GM10847 (cell line): Measurements from ENCODE around the gene TMEM131L.

ENCODE experiments used
- POLR2A ChIP-seq: IDR thresholded peaks from 2 replicates; pipeline ENCODE4 v1.6.1; 2011; ENCODE audit not compliant: insufficient read length; ENCODE audit errors: extremely low read depth

Gene TMEM131L, protein sequence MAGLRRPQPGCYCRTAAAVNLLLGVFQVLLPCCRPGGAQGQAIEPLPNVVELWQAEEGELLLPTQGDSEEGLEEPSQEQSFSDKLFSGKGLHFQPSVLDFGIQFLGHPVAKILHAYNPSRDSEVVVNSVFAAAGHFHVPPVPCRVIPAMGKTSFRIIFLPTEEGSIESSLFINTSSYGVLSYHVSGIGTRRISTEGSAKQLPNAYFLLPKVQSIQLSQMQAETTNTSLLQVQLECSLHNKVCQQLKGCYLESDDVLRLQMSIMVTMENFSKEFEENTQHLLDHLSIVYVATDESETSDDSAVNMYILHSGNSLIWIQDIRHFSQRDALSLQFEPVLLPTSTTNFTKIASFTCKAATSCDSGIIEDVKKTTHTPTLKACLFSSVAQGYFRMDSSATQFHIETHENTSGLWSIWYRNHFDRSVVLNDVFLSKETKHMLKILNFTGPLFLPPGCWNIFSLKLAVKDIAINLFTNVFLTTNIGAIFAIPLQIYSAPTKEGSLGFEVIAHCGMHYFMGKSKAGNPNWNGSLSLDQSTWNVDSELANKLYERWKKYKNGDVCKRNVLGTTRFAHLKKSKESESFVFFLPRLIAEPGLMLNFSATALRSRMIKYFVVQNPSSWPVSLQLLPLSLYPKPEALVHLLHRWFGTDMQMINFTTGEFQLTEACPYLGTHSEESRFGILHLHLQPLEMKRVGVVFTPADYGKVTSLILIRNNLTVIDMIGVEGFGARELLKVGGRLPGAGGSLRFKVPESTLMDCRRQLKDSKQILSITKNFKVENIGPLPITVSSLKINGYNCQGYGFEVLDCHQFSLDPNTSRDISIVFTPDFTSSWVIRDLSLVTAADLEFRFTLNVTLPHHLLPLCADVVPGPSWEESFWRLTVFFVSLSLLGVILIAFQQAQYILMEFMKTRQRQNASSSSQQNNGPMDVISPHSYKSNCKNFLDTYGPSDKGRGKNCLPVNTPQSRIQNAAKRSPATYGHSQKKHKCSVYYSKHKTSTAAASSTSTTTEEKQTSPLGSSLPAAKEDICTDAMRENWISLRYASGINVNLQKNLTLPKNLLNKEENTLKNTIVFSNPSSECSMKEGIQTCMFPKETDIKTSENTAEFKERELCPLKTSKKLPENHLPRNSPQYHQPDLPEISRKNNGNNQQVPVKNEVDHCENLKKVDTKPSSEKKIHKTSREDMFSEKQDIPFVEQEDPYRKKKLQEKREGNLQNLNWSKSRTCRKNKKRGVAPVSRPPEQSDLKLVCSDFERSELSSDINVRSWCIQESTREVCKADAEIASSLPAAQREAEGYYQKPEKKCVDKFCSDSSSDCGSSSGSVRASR (N-terminal part only)

DNA sequence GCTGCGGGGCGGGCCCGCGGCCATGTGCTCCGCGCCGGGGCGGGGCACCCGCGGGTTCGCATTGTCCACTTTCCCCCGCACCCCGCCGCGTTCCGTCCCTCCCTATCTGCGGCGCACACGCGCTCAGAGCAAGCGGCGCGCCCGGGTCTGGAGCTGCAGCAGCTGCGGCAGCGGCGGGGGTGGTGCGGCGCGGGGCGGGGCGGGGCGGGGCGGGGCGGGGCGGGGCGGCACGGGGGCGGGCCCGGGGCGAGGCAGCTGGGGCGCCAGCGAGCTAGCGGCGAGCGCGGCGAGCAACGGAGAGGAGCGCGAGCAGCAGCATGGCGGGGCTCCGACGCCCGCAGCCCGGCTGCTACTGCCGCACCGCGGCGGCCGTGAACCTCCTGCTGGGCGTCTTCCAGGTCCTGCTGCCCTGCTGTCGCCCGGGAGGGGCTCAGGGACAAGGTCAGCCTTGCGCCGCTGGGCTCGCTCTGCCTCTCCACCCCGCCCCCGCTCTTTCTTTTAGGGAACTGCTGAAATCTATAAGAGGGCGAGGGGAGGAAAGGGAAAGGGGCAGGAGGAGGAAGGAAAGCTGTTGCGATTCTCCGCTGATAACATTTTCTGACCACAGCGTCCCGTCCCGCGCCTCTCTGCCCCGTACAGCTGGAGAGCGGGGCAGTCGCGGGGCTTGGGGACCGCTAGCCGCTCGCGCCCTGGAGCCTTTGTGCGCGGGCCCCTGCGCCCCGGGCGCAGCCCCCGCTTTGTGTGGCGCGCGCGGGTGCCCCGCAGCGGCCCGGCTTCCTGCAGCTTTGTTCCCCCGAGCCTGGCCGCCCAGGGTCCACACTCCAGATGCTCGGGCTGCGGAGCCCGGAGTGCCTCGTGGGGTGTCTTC lies at the start of gene TMEM131L:
TSS of gene TMEM131L (plus strand) at position 280 of the 868 bp plus-strand sequence. CDS start at position 318, 38 bp downstream.
- TF ChIP-seq POLR2A, result peak; percentile 56

DNA sequence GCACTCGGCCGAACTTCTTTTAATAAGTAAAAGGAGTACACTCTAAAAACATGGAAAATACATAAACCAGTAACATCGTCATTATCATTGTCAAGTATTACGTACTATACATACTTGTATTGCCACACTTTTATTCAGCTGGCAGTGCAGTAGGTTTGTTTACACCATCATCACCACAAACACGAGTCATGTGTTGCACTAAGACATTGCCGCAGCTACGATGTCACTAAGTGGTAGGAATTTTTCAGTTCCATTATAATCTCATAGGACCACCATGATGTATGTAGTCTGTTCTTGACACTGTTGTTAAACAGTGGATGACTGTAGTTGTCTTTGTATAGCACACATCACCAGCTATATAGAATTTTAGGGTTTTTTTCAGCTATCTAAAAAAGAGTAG lies 48.0 kb upstream of the TMEM131L start:
- no peak for TF ChIP-seq POLR2A

DNA sequence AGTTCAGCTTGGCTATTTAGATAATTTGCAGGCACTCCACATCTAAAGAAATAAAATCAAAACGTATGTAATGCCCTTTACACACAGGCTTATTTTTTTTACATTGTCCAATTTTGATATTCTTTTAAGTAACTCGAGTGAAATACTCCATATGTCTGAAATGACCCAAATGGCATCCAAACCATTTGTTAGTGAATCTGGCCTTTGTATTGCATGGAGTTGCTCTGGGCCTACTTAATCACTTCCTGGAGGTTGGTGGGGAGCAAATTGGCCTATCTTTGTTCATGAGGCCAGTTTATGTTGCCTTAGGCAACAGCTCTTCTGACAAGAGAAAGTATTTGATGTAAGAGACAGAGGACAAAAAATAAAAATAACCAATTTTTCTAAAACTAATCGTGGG lies 47.6 kb upstream of the TMEM131L start:
- TF ChIP-seq POLR2A, result no peak

DNA sequence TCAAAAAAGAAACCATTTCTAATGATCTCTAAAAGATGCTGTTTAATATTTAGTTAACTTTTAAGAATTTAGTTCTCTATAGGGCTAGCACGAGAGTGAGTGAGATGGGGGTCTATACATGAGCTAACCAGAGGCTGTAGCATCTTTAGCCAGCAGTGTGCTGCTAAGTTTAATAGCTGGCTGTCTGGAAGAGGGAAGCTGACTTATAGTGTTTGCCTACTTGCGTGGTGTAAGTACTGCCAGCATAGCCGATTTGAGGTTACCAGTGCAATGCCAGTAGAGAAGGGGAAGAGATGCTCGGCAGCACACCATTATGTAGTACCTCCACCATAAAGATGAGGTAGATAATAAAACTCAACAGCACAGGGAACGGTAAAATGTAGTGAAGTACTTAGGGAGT lies 47.1 kb upstream of the TMEM131L start:
- no peak for TF ChIP-seq POLR2A

DNA sequence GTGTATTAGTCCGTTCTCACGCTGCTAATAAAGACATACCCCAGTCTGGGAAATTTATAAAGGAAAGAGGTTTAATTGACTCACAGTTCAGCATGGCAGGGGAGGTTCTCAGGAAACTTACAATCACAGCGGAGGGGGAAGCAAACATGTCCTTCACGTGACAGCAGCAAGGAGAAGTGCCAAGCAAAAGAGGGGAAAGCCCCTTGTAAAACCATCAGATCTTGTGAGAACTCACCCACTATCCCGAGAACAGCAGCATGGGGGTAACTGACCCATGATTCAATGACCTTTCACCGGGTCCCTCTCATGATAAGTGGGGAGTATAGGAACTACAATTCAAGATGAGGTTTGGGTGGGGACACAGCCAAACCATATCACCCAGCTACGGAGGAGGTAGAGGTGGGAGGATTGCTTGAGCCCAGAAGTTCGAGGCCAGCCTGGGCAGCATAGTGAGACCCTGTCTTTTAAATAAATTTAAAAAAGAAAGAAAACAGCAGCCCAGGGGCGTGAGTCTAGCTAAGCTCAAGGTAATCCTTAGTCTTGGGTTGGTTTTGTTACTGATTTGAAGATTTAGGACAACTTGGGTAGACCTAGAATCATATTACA lies 46.4 kb upstream of the TMEM131L start:
- no peak for TF ChIP-seq POLR2A

DNA sequence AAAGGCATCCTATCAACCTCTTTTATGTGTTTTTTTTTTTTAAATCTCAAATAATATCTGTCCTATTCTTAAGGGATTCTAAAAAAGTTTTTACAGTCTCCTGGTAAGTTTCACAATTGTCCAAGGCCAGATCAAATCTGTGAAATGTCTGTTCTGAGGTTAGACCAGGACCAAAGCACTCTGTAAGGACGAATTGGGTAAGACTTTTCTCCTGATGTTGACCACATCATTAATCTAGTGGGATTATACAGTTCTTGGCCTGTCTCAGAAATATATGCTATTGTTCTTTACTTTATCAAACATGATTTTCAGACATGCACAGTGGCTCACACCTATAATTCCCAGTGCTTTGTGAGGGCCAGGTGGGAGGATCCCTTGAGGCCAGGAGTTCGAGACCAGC lies 45.8 kb upstream of the TMEM131L start:
- TF ChIP-seq POLR2A, result no peak

DNA sequence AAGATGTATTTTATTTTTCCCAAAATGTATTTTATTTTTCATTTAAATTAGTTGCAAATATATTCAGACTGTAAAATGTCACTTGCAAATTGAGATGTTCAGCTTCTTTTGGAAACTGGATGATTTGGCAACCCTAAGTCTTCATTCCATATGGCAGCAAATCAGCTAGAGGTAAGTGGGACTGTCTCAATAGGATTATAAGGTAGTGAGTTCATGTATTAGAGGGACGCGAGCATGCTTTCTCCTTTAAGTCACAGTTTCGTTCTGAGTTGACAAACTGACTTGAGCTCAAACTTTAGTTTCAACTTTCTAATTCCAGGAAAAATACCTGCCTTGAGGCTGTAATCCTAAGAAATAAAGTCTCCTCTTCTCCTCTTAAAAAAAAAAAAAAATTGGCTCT lies 44.2 kb upstream of the TMEM131L start:
- TF ChIP-seq POLR2A, result no peak

DNA sequence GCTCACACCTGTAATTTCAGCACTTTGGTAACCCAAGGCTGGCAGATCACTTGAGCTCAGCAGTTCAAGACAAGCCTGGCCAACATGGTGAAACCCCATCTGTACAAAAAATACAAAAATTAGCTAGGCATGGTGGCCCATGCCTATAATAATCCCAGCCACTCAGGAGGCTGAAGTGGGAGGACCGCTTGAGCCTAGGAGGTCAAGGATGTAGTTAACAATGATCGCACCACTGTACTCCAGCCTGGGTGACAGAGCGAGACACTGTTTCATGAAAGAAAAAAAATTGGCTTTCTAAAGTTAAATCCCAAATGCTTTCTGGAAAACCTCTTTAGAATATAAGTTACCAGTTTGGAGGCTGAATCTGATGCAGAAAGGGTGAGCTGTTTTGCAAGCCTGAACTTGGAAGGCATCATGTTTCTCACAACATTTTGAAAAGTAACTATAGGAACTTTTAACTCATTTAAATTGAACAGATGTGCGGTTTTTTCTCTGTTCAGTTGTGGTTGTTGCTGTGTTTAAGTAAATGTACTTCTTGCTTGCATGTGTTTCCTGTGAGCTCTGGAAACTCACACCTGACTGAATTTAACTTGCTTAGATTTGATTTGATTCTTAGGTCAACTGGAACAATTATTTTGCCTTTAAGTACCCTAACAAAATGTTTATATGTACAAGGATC lies 39.8 kb upstream of the TMEM131L start:
- TF ChIP-seq POLR2A, result no peak

DNA sequence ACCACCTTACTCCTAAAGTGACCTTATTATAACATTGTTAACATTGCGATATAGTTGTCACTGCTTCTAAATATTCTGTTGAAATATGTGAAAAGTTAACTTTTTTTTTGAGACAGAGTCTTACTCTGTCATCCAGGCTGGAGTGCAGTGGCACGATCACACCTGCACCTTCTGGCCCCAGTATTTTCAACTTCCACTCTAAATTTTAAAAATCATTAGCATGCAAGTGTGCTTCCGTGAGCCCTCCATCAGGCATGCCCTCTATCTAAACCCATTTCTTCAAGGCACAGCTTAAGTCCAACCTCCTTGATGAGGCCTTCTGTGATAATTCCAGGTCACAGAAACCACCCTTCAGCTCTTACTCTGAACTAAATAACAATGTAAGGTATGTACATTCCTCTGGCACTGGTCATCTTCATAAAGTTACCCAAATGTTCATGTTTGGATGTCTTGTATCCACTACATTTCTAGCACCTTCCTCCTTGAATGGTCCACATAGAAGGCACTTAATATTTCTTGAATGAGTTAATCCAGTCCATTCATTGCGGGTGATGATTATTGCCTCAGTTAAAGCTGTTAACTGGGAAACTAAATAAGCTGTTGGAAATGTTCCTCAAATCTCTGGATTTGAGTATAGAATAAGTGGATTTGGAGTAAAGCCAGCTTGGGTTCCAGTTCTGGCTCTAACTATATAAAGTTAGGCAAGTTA lies 38.6 kb upstream of the TMEM131L start:
- TF ChIP-seq POLR2A, result no peak

DNA sequence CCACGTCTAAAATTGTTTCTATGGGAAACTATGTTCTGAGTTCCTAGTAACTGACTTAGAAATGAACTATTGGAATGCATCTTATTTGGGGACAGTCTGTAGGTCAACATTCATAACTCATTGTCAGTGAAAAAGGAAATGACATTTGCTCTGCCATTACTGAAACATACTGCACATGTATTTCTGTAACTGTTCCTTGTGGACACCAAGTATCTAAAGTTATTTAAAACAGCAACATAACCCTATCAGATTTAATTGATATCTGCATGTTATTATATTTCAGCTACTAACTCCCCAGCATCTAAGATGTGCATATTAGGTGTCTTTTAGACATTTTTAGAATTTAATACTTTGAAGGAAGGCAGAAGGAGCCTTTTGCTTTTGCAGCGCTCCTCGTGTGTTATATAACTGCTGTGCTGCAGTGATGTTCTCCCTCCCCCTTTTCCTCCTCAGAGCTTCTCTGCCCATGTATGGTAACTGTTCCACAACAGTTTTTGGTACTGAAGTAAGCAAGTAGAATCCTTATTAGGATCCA lies 37.2 kb upstream of the TMEM131L start:
- no peak for TF ChIP-seq POLR2A

DNA sequence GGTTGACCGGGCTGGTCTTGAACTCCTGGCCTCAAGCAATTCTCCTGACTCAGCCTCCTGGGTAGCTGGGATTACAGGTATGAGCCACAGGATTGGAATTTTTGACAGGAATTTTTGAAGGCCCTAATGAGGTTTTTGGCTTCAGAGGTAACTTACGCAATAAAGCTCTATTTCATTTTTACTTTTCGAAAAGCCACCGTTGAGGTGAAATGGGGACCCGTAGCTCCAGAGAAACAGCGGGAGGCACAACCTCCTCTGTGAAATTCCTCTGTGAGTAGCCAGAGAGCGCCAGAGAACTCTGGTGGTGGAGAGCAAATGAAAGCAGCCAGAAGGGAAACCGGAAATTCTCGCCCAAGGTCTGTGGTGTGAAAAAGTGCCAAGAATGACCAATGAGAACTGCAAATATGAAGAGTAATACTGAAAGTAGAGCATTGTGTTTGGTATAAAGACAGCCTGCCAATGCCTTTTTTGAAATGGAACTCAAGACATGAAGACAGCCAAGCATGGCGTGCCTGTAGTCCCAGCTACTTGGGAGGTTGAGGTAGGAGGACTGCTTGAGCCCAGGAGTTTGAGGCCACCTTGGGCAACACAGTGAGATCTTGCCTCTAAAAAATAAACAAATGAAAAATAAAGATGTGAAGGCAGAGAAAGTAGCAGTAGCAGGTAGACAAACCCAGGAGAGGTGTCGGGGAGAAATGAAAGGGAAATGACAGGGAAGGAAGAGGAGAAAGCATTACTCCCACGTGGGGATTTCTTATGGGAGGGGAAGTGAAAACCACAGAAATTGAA lies 33.0 kb upstream of the TMEM131L start:
- TF ChIP-seq POLR2A, result no peak

DNA sequence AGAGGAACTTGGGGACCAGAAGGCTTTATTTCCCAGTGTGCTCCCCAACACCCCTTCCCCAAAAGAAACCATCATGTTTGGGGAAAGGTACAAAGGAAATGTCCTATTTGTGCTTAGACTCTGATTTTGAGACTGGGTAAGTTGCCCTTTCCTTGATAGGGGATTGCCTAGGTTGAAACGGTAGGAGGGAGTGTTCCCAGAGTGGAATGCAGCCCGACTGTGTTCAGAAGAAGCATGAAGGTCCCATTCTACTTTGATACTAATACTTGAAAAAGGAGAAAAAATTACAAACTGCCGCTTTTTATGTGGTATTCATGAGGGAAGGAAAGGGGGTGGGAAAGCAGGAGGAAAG lies 32.4 kb upstream of the TMEM131L start:
- TF ChIP-seq POLR2A, result no peak
